Nucleus accumbens (tissue), 56 donors: ENCODE data around the gene IRAK2.

Source experiments
- DNase-seq, 56 donors: peaks; one replicate each; lab custom pipeline; 2025; lab: John Stamatoyannopoulos, UW

Gene IRAK2

GRCh38 chr3:10292505-10293419 lies 128.0 kb downstream of the IRAK2 start, which contains the start of gene GHRL:
Gene GHRL, minus strand, starts transcription at chr3:10292947. Its CDS starts 2,767 bp downstream, at chr3:10290180.
- DNase-seq, result peak in 2 of 56 donors; percentile 5 to 12
